Fibroblast of the conjunctiva (primary cell): ENCODE data around the gene OR1E1.
"Not testable (repeated sequence)": the region's sequence is repeated elsewhere in the genome, so short reads cannot be mapped to it uniquely, and the experiment has no call there.

Experiments
- DNase-seq: peaks from one replicate; pipeline ENCODE4 v3.0.0-alpha.2; 2010; ENCODE audit warnings: low read depth

Gene OR1E1, protein sequence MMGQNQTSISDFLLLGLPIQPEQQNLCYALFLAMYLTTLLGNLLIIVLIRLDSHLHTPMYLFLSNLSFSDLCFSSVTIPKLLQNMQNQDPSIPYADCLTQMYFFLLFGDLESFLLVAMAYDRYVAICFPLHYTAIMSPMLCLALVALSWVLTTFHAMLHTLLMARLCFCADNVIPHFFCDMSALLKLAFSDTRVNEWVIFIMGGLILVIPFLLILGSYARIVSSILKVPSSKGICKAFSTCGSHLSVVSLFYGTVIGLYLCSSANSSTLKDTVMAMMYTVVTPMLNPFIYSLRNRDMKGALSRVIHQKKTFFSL

DNA sequence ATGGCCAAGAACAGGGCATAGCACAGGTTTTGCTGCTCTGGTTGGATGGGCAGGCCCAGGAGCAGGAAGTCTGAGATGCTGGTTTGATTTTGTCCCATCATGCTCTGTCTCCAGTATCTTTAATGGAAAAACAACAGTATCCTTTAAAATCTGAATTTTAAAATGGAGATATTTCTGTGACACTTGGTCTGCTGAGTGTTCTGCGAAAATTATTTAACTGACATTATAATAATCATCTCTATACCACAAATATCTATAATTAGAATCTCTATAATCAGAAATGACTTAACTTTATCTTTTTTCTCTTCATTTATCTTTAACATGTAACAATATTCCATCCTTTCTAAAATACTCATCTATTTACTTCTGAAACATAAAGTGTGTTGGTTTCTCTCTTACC, at the start of gene OR1E1:
TSS of gene OR1E1 (minus strand) at position 101 of the 400 bp plus-strand sequence. CDS start at position 101, 0 bp downstream.
- no peak for DNase-seq

DNA sequence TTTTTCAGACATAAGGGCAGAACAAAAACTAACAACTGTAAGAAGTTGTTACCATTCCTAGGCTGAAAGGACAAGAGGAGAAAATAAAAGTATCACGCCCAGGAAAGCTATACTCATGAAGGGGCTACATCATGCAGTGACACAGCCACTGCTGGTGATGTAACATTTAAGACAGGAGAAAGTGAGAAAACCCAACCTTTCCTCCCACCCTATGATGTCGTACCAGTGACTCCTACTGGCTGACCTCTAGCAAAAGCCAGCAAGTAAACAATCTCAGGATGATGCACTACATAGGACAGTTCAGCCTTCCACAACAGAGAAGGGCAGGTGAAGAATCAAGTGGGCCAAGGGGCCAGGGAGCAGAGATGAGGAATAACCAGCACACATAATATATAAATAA, 49.4 kb upstream of the OR1E1 start:
- no peak for DNase-seq

DNA sequence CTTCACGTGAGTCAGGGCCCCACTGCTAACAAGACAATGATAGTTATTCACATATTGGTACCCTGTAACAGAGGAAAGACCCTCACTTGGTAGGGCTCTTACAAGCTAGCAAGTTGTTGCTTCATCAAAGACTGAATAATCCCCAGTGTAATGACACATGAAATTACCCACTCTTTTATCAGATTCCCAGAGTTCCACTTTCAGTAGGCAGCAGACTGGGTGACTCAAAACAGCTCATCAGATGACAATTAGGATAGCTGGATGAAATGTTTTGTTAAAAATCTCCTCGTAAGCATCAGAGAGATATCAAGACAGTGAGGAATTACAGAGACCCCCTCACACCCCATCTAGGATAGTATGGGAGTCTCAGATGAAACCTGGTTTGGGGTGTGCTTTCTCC, 42.2 kb upstream of the OR1E1 start:
- no peak for DNase-seq

GRCh38 chr17:3438368-3438767, 40.2 kb upstream of the OR1E1 start:
- DNase-seq, result no peak

- no peak for DNase-seq
Measured at GRCh38 chr17:3433741-3434140, 35.5 kb upstream of the OR1E1 start, which contains the start of gene OR1E2. Gene OR1E2, minus strand, starts transcription at chr17:3433841. Its CDS starts 0 bp downstream, at chr17:3433841.

DNA sequence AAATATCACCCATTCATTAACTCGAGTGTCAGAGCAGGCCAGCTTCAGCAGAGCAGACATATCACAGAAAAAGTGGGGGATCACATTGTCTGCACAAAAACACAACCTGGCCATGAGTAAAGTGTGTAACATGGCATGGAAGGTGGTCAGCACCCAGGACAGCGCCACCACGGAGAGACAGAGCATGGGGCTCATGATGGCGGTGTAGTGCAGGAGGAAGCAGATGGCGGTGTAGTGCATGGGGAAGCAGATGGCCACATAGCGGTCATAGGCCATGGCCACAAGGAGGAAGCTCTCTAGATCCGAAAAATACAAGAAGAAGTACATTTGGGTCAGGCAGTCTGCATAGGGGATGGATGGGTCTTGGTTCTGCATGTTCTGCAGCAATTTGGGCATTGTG, 35.0 kb upstream of the OR1E1 start:
- DNase-seq, result not testable (repeated sequence)

GRCh38 chr17:3418222-3418621, 20.0 kb upstream of the OR1E1 start:
- no peak for DNase-seq

- DNase-seq, result no peak
Measured at GRCh38 chr17:3415610-3416009, 17.4 kb upstream of the OR1E1 start.

DNA sequence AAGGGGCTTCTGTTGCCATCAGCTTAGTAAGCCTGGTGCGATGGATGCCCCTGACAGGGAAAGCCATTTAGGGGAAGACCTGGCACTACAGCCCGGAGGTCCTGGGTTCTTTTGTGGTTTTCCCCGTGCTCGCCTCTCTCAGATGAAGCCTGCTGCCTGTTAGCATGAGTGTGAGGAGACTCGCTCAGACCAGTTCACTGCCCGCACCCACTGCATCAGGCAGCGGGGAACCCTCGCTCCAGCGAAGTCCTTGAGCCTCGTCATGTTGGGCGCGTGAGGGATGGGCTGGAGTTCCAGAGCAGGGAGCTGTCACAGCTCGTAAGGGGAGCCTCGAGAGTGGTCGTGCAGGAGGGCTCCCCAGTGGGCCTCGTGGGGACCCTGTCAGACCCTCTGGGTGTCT, 14.0 kb upstream of the OR1E1 start:
- DNase-seq, result not testable (repeated sequence)

DNA sequence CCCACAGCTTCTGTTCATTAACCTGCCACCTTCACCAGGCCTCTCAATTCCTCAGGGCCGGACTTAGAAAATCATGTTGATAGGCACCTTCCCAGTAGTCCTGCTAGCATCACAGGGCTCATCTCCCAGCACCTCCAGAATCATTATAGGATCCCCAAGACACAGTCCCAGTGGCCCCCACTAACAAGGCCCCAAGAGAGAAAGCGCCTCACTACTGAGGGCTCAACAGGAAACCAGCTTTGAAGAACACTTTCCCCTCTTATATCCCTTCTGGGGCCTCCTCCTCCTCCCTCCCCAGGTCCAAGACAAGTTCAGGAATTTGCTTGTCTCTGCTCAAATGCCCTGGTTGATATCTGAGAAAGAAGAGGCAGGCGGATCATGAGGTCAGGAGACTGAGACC, 12.9 kb upstream of the OR1E1 start, which contains the start of gene OR3A3:
TSS of gene OR3A3 (plus strand) at position 301 of the 400 bp plus-strand sequence.
- no peak for DNase-seq

DNA sequence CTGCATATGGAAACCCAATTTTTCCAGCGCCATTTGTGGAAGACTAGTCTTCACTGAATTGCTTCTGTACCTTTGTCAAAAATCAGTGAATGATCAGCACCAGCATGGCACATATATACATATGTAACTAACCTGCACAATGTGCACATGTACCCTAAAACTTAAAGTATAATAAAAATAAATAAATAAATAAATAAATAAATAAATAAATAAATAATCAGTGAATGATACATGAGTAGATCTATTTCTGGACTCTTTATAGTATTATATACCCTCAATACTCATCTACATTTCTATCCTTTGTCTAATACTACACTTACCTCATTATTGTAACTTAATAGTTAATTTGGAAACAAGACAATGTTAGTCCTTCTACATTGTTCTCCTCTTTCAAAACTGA, 5.6 kb upstream of the OR1E1 start:
- not testable (repeated sequence) for DNase-seq

DNA sequence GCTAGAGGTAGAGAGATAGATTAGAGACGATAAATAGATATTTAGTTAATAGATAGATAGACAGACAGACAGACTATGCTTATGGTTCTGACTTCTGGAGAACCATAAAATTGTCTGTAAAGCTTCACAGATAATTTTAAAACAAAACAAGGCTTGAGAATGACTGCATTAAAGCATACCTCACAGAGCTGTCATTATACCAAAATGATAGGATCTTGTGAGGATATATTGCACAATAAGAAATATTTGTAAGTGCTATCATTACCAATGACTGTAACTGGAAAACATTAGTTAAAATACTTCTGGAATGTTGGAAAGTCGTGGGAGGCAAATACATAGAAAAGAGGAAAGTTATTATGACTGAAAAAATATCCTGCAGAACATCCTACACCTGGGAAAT, 3.6 kb upstream of the OR1E1 start:
- DNase-seq, result no peak

DNA sequence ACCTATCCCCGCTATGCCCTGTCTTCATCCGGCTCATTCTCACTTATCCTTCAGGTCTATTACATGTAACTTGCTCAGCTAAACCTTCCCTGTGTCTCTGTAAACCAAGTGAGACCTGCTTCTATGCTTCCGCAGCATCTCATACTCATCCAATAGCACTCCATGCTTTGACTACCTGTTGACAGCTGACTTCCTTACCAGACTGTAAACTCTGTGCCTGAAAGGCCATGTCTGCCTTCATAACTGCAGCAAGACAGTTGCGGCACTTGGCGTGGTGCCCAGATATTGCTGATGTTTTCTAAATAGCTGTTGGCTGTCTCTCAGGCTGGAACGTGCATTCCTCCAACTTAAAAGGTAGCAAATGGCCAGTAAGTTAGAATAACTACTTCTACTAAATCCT, 1.8 kb upstream of the OR1E1 start:
- DNase-seq, result no peak

- DNase-seq, result not testable (repeated sequence)
Measured at GRCh38 chr17:3397801-3398200, 409 bp downstream of the OR1E1 start.

DNA sequence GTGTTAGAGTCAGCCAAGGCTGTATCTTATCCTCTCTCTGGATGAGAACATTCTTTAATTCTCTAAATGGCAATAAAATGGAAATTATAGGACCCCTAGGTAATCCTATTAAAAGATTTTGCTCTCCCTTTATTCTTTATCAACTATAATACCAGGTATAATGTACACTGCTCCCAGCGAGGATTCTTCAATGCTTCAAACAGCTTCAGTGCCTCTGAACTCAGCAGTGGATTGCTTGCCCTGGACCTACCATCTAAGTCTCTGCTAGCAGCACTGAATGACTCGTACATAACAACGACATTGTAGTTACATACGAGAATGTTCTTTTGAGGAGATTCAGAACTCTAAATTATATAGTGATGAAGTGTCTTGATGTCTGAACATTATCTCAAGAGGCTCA, 8.4 kb downstream of the OR1E1 start:
- DNase-seq, result no peak

GRCh38 chr17:3385869-3386816, 12.1 kb downstream of the OR1E1 start, which contains the start of gene OR3A2:
Gene OR3A2, minus strand, starts transcription at chr17:3386308.
- DNase-seq, result no peak

DNA sequence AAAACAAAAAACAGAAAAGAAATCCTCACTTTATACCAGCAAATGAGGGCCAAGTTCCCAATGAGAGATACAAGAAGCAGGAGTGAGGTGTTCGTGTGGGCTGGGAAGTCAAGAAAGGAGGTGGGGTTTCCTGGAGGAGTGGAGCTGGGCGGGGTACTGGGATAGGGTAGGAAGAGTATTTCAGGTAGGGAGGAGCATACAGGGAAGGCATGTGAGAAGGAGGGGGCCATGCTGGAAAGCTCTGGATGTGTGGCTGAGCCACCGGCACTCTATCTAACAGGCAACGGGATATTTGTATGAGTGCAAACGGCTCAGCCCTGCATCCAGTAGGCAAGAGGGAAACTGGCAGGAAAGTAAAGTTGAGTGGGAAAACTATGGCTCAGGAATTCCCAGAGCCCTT, 16.3 kb downstream of the OR1E1 start:
- no peak for DNase-seq

DNA sequence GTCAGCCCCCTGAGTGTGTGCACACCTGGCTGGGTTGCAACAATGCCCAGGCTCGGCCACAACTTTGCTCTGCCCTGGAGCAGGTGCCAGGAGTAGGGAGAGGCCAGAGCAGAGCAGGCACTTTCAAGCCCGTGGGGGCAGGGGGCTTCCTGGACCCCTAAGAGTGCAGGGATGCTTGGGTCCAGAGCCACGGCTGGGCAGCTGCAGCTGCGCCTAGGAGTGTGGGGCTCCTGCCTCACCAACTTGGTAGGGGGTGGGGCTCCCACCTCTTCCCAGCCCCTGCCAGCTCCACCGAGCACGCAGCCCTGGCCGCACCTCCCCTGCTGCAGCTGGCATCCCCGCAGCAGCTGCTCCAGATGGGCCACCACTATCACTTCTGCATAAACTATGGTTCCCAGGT, 19.9 kb downstream of the OR1E1 start:
- DNase-seq, result no peak

DNA sequence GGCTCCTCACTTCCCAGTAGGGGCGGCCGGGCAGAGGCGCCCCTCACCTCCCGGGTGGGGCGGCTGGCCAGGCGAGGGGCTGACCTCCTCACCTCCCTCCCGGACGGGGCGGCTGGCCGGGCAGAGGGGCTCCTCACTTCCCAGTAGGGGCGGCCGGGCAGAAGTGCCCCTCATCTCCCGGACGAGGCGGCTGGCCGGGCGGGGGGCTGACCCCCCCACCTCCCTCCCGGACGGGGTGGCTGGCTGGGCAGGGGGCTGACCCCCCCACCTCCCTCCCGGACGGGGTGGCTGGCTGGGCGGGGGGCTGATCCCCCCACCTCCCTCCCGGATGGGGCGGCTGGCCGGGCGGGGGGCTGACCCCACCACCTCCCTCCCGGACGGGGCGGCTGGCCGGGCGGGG, 27.0 kb downstream of the OR1E1 start:
- DNase-seq, result not testable (repeated sequence)
